NCI-H128 (cell line): Measurements from ENCODE around the gene UBAP1.
"Not testable (repeated sequence)": the region's sequence is repeated elsewhere in the genome, so short reads cannot be mapped to it uniquely, and the experiment has no call there.

Source experiments
- DNase-seq: peaks from one replicate; lab custom pipeline; 2025; ENCODE audit not compliant: unreplicated experiment; lab: John Stamatoyannopoulos, UW

Gene UBAP1

DNA sequence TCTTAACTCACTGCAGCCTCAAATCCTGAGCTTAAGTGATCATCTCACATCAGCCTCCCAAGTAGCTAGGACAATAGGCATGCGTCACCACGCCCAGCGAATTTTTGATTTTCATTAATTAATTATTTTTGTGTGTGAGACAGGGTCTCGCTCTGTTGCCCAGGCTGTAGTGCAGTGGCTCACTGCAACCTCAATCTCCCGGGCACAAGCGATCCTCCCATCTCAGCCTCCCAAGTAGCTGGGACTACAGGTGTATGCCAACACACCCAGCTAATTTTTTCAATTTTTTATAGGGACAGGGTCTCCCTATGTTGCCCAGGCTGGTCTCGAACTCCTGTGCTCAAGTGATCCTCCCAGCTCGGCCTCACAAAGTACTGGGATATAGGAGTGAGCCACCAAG, 41.4 kb downstream of the UBAP1 start:
- DNase-seq: no peak

DNA sequence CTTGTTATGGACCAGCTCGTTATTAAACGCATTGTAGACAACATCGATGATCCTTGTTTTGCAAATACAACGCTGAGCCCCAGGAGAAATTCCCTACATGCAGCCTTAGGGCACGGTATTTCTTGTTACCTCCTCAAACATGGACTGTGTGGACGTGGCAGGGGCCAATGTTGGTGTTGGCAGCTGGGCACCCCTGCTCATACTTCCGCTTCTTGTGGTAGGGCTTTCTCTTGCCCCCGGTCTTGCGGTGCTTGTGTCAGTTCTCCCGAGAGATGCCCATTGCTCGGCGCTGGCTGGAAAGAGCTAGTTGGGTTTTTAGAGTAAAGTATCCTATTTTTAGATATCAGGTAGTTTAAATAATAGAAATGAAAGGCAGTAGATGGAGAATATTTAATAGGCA, 45.5 kb downstream of the UBAP1 start:
- no peak for DNase-seq

DNA sequence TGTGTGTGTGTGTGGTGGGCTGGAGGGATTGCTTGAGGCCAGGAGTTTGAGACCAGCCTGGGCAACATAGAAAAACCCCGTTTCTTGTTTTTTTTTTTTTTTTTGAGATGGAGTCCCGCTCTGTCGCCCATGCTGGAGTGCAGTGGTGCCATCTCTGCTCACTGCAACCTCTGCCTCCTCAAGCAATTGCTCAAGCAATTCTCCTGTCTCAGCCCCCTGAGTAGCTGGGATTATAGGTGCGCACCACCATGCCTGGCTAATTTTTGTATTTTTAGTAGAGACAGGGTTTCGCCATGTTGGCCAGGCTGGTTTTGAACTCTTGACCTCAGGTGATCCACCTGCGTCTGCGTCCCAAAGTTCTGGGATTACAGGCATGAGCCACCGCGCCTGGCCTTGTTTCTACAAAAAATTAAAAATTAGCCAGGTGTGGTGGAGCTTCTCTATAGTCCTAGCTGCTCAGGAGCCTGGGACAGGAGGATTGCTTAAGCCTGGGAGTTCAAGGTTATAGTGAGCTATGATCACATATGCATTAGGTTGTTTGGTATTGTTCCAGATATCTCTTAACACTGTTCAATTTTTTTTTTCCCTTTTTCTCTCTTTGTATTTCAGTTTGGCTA, 47.4 kb downstream of the UBAP1 start:
- not testable (repeated sequence) for DNase-seq

- DNase-seq: no peak
Measured at GRCh38 chr9:34227445-34227844, 48.6 kb downstream of the UBAP1 start.

DNA sequence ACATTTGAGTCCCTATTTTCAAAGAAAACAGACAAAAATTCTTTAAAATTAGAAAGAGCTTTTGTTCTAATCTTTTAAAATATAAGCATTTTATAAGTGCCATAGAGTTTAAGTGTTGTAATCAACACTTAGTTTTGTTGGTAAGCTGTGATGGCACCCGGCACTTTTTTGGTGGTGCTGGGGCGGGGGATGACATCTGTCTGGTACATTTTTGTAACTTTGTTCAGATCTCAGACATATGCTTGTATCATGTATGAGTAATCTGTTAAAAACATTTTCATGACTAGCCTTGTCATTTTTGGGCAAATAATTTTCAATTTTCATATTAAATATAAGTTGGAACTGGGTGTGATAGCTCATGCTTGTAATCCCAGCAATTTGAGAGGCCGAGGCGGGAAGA, 51.7 kb downstream of the UBAP1 start:
- no peak for DNase-seq

- no peak for DNase-seq
Measured at GRCh38 chr9:34232201-34232600, 53.4 kb downstream of the UBAP1 start.

DNA sequence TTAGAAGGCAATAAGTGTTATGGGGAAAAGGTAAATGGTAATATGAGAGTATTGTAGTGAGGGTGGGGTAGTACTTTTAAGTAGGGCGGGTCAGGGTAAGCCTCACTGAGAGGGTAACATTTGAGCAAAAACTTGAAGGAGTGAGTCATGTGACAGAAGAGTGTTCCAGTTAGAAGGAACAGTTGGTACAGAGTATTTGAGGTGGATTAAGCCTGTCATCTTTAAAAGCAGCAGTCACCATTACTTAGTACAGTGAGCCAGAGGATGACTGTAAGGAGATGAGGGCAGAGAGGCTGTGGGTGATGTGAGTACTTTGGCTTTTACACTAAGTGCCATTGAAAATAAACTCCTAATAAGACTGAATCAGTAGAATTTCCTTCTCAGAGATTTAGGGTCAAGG, 54.8 kb downstream of the UBAP1 start:
- no peak for DNase-seq

DNA sequence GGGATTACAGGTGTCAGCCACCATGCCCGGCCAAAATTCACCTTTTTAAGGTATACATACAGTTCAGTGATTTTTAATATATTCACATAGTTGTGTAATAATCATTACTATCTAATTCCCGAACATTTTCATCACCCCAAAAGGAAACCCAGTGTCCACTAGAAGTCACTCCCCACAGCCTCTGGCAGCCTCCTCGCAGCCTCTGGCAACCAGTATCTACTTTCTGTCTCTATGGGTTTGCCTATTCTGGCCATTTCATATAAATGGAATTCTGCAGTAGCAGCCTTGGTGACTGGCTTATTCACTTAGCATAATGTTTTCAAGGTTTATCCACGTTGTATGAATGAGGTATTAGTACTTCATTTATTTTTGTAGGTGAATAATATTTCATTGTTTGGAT, 59.0 kb downstream of the UBAP1 start:
- no peak for DNase-seq

GRCh38 chr9:34240006-34240405, 61.2 kb downstream of the UBAP1 start:
- DNase-seq: no peak

DNA sequence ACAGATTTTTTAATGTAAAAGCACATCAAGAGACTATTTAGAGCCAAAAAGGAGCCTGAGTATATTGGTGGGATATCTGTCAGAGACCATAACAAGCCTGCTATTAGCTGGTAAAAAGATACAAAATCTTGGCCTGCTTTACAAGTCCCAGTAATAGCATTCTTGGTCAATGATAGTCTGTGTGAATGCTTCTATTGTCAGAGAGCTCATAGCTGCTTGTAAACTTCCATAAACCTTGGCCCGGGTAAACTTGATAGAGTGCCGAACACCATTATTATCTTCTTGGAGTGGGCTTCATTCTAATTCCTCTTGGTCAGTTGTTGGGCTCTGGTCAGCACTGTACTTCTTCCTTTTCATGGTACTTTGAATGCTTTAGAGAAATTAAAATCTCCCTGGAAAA, 64.0 kb downstream of the UBAP1 start:
- no peak for DNase-seq

DNA sequence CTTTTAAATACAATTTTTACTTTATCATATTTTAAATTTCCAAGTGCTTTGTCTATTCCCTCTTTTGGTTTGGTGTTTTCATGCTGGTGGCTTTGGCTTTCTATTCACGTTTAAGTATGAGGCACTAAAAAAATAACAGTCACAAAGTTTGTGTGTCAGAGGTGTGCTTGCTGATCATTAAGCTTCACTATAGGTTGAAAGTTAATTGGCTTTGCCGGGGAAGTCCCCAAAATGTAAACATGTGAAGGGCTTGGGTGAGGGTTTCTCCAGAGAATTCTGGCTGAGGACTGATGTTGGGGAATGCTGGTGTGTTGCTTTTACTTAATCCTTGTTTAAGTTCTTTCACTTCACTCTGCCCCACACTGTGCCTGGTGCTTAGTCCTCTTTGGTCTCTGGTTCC, 66.4 kb downstream of the UBAP1 start:
- DNase-seq: not testable (repeated sequence)

DNA sequence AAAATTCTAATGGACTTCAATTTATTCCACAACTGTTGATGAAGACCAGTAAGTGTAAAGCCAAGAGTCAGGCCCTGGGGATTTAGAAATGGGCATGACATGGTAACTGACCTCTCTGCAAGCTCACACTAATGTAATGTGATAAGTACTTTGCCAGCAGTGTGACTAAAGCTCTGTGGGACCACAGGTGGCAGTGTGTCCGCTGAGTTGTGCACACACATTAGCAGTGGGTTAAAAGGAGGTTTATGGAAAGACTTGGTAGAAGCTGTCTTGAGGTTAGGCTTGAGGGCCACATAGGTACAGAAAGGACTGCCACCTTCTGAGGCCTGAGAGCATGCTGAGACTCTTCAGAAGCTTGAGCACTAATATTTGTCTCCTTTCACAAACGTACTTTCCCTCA, 67.6 kb downstream of the UBAP1 start:
- DNase-seq: no peak

GRCh38 chr9:34247782-34248181, 68.9 kb downstream of the UBAP1 start:
- DNase-seq: not testable (repeated sequence)

DNA sequence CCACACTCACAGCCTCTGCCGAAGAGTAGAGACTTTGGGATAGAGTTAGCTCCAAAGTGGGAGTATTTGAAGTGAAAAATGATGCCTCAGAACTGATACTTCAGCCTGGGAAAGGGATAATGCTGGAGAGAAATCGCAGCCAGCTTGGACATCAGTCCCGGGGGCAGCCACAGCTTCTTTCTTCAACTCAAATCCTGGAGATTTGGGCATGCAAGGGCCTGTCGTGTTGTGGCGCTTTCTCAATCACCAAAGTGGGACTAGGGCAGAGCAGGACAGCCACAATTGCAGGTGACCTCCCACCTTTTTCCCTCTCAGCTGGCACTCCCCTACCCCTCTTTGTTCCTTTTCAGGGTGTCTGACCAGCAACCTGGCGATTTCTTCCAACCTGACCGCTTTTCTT, 70.4 kb downstream of the UBAP1 start:
- no peak for DNase-seq

- no peak for DNase-seq
Measured at GRCh38 chr9:34250721-34251120, 71.9 kb downstream of the UBAP1 start.

DNA sequence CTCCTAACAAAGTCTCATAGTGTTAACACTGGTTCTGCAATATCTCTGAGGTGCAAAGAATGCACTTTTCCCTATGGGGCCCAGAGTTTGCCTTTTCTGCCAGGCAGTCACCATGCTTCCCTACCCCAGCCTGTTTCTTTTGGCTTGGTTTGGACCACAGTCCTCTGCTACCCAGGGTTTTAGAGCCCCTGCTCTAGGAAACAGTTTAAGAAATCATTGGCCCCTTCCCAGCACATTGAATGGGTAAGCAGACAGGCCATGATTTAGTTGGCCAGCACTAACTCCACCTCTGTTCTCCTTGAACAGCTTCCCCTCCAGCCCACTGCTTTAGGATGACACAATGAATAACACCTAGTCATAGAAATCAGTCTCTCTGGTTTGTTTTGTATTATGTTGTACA, 73.2 kb downstream of the UBAP1 start:
- no peak for DNase-seq

- no peak for DNase-seq
Measured at GRCh38 chr9:34252670-34253459, 74.0 kb downstream of the UBAP1 start.

DNA sequence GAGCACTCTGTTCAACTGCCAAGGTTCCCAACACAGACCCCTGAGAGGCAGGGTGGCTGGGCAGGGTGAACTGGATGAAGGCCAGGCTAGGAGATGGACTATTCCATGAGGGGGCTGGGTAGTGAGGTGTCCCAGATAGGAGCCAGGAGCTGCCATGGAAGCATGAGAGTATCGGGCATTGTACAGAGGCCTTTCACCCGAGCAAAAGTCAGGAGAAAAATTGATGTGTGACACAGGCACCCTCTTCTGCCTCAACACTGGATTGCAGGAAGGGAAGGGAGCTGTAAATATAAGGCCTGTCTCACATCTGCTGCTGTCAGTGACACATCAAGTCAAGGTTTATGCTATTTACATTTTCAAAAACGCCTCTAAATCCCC, 74.6 kb downstream of the UBAP1 start:
- DNase-seq: no peak

GRCh38 chr9:34254141-34254913, 75.5 kb downstream of the UBAP1 start:
- DNase-seq: no peak

DNA sequence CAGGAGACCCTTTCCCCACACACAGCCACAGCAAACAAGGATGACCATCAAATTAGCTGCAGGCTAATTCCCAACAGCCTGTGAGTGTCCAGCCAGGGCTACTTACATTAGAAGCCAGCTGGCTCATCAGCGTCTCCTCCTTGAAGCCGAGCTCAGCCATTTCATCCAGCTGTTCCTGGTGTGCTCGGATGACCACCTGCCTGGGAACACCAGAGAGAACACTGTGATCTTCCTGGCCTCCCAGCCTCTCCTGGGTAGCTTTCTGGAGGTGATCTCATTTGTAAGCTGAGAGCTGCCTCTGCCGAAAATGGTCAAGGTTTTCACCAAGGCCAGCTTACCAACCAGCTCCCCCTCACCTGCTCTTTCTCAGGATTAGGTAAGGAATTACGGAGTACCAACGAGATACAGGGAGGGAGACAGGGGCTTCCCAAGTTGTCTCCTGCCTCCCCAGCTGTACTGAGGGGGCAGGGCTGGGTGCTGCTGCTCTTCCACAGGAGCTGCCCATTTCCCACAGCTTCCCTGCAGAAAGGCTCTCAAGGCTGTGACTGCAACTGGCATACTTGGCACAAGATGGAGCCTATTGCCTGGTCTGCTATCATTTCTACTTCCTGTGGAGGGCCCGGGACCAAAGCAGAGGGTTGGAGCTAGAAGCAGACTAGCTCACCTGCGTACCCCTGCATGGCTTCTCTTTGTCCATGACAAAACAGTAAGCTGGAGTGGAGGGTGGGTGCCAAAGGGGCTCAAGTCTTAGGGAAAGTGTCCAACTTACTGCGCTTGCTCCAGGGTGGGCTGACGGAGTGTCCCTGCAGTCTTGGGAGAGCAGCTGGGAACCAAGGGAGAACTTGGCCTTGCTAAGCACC, 76.4 kb downstream of the UBAP1 start:
- no peak for DNase-seq

GRCh38 chr9:34256104-34256503, 77.3 kb downstream of the UBAP1 start:
- DNase-seq: no peak
